Measurements from ENCODE around the gene PPP2R2B.
A peak's percentile ranks its signal among the peaks of the same experiment; 100 is the strongest.

The PPP2R2B gene

DNA sequence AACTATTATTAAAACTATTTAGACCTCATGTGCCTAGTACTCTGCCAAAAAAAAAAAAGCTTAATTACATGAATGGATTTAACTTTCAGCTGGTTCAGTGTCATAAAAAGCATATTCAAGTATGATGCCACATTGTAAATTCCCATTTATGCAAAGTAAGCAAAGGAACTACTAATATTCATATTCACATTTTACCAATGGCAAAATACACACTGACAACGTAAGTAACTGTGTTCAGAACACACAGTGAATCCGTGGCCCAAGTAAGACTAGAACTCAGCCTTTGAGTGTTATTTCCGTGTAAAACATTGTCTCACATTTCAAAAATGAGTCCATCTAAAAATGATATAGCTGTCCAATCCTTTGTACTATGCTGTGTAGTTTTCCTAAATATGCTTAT, 56.8 kb downstream of the PPP2R2B start:
- DNase-seq, result no peak

DNA sequence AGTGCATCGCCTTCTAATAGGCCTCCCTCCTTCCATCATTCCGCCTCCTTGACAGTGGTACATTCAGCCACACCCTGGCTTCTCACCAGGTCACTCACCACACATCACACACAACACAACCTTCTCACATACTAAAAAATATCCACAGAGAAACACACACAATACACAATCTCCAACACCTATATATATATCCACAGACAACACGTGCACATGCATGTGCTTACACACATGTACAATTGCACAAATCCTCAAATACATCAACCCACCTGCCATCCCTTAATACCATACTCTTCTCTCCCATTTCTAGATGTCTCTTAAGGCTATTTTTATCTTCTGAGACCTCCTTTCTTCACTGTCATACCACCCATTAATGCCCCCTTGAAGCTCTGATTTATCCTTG, 57.6 kb downstream of the PPP2R2B start:
- no peak for DNase-seq

DNA sequence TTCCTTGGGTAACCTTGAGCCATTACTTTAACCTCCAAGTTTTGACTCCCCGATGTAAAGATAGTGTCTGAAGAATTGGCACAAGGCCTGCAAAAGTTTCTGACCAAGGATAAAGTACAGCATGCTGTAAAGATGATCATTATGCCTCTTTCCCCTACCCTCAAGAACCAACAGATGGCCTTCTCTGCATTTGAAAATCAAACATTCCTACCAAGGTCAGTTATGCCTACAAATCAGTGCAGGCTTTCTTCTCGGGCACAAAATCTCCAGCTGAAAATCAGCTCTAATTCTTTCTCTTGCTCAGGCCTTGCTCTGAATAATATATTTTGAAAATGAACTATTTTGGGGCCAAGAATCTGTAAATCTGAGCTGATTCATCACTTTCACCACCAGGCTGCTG, 59.7 kb downstream of the PPP2R2B start:
- DNase-seq, result no peak

DNA sequence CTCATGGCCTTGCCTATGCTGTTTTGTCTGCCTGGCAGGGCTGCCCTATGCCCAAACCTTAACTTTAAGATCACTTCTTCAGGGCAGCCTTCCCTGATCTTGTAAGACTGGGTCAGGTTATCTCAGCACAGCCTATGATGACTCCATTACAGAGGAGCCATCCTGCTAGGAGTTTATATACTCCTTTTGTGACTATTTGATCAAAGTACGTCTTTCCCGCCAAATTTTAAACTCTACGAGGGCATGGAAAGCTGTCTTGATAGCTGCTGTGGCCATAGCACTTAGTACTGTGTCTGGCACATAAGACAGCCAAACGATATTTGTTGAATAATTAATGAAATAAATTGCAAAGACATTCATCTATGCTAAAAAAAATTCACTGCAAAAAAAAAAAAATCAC, 60.6 kb downstream of the PPP2R2B start:
- no peak for DNase-seq

DNA sequence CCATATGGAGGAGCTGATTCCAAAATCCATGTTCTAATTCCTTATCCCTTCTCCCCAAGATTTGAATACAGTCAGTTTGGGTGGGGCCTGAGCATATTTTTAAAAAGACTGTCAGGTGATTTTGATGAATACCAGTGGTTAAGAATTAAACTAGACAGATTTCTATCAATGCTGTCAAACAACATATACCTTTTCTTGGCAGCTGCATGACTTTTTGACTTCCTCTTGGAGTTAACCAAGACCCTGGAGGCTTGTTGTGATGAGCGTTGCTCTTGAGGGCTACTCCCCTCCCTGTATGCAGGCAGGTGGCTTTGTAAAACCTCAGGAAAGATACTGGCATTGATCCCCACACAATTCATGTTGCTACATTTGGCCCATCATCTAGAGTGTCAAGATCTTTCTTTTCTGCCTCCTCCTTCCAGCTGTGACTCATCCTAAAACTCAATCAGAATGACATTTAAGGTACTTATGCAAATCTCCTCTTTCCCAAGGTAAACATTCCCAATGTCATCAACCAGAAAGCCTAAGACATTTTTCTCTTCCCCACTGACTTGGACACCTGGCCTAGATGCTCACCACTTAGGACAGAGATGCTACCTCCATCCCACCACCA, 61.7 kb downstream of the PPP2R2B start:
- DNase-seq, result no peak

DNA sequence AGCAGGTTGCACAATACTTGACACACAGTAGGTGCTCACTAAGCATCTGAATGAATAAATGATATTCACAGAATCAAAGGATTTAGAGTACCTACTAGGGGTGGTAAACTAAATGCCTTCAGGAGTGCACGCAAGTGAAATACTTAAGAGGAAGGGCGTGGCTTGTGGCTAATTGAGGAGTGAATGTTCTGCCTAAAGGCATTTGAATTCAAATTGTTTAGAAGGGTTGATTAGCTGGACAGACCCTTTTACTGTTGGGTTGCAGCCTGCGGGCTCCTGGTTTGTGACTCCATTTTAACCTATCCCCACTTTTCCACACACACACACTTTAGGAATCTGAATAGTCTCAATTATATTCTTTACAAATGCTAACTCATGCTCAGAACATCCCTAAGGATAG, 63.1 kb downstream of the PPP2R2B start:
- DNase-seq, result peak; percentile 29

DNA sequence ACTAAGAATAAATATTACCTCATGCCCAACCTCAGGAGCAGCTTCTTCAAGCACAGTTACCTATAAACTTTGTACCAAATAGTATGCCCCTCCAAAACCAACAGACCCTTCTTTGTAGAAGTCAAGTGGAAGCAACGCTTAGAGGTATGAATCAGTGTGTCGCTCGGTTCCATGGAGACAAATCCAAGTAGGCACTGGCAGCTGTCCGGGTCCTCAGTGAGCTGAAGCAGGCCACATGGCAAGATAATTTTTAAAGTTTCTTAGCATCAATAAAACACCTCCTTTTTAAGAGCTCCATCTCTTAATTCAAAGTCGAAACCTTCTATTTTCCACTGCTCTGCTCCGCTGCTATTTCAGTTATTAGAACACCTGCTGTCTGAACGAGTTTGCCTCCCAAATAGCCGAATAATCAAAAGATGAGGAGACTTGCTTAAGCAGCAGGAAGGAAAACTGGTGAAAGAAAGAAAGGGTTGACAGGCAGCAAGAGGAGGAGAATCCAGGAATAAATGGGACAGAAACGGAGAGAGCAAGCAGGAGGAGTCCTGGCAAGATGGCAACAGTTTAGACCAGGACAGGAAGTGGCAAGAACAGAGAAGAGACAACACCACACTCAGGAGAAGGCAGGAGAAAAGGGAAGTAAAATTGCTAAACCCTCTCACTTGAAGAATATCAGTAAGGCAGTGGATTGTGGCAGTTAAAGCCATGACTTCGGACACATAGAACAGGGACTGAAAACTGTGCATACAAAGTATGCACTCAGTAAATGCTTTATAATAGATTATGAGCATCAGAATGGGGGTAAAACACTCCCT, 65.0 kb downstream of the PPP2R2B start:
- DNase-seq, result peak; percentile 81

DNA sequence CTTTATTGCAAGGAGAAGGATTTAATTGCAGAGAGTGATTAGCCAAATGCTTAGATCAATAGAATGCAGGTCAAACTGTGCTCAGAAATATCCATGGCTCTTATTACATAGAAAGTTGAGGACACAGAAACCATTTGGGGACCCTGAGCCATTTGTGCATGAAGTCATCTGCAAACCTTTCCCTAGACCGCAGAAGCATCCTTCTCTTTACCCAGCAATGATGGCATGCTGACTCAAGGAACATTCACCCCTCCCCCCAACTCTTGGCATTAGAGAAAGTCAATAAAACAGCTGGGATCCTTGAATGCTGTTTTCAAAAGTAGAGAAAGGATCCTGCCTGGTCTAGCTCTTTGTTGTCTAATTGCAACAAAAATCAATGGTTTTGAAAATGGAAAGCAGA, 73.5 kb downstream of the PPP2R2B start:
- no peak for DNase-seq

DNA sequence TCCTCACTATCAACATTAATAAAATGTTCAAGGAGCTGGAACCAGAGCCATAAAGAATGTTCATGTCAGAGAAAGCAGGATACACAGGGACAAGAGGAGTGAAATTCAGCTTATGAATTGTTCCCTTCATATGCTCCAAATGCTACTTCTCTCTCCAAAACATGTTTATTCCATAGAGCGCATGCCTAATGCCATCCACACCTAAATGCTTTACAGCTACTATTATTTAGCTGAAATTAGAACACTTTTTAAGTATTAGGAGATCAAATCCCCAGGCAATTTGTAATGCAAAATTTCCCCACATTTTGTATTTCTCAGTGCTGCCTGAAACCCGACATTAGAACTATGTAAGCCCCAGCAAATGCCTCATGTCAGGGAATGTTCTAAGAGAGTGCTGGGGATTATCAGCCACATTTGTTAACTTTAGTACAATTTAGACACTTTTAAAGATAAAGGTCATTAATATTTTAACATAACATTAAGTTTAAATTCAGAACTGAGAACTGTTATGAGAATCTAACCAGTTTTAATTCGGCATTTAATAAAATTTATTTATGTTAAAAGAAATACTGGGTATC, 75.5 kb downstream of the PPP2R2B start:
- DNase-seq, result no peak

DNA sequence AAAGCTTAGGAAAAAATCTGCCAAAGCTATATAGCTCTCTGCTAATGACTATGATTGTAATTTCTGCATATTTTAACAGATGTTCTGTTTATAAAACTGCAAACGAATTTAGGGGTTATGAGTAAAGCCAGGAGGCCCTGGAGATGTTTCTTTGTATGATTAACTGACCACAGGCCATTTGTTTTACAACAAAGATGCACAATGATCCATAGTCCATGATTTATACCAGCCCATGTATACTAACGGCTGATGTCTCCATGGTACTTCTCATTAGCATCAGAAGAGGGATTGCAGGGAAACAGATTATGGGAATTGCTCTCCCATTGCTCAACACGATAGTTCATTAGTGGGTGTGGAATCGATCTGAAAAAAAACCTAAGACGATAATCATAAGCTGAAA, 78.9 kb downstream of the PPP2R2B start:
- no peak for DNase-seq

DNA sequence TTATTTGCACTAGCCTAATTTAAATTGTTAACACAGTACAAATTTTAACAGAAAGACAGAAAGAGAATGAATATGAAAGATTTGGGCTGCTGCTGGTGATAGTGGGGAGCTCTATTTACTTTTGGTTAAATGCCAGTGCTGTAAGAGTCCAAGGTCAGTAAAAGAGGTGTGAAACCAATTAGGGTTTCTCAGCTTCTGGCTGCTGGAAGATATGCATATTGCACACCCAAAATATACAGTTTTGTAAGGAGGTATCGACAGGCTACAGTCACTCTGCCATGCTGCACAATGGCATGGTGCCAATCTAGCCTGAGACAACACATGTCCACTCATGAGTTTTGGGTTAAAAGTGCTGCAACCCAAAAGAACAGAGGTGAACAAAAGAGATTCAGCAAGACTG, 79.3 kb downstream of the PPP2R2B start:
- DNase-seq, result no peak

DNA sequence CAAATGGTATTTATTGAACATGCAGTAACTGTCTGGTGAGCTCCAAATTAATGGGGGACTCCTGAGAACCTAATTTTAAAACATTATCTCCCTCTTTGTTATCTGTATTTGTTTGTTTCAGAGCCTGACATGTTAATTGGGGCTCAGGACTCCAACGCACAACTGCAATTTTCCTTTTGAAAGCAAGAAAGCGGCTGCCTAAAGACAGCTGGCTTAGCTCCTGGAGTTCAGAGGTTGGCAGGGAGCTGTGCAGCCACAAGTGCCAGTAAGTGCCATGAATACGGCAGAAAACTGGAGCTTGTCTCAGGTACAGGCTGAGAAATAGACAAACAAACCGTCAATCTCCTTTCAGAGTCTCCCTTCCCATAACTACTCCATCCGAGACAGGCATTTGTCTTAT, 80.9 kb downstream of the PPP2R2B start:
- DNase-seq, result no peak

DNA sequence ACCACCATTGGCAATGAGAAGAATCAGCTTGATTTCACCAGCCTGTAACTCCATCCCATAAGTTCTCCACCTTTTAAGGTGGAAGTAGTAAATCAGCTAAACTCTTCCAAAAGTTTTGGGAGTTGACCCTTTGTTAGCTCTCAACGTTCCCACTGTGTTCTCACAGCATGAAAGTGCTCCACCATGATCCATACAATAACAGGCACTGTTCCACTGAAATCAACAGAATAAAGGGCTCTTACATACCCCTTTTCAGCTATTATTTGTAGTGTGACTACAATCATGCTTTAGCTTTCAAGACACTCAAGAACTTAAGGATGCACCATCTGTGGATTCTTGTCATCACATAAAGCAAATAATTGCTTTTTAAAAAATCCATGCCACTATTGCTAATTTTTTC, 81.6 kb downstream of the PPP2R2B start:
- no peak for DNase-seq

DNA sequence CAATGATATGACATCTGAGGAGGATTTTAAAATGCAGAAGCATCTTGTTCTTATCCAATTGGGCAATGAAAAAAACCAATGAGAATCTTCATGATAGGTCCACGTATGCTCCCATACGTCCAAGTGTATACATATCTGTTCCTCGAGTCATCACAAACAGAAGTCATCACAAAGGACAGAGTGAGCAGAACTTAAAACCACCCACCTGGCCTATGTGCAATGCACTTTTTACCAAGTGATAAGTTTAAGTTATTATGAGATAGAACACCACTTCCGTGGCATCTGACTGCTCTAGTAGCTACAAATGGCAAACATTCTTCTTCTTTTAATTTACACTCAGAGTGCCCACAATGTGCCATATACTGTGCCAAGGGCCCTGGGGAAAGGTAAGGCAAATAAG, 82.4 kb downstream of the PPP2R2B start:
- DNase-seq, result no peak

DNA sequence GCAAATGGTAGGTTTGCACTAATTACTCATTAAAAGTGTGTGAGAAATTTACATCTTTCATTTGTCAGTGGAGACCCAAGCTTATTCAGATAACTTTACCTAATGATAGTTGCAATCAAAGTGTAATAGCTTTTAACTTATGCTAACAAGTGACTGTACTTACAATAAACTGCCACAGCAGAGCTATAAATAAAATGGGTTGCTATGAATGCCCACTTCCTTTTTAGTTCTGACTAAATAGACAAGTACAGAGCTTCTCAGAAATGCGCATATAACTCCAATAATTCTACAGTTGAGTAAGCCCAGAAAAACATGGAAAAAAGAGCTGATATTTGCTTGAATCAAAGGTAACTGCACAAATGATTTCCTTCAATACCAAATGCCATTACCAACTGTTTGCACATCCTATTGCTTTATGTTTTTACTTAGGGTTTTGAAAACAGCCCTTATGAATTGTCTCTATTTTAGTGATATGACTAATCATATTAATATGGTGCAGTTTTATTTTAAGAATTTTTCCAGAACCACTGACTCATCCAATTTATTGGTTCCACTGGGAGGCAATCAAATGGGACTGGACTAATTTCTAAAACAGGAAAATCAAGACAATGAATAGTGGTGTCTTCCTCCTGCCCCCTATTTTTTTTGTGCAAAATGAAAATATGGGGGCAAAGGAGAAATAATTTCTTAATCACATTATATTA, 84.1 kb downstream of the PPP2R2B start:
- peak; percentile 75 for DNase-seq

DNA sequence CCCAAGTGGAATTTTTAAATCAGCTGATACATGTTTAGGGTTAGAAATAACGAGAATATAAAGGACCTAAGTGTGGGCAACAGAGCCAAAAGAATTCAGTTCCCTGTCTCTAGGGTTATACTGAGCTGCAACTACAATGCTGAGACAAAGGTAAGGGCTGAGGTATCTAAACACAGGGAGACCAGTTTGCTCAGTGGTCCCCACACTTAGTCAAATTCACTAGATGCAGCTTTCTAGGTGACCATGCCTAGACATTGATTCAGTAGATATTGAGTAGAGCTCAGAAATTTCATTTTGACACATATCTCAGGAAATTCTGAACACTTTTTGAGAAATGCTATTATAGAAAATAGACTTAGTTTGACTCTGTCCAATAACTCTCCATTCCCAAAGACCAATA, 84.8 kb downstream of the PPP2R2B start:
- DNase-seq, result no peak

DNA sequence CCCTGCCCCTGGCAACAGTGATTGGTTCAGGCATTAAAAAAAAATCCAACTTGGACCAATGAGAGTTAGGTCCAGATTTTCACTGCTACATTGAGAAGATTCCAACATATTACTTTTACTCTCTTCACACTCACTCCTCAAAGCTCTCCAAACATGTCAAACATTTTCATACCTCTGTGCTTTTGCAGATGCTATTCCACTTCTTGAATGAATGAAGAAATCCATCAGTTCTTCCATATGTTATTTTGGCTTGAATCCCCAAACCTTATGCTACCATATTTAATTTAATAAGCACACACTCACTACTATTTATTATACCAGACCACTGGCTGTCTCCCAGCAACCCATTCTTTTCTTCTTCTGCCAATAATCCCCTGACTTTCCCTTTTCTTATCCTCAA, 87.1 kb downstream of the PPP2R2B start:
- no peak for DNase-seq

DNA sequence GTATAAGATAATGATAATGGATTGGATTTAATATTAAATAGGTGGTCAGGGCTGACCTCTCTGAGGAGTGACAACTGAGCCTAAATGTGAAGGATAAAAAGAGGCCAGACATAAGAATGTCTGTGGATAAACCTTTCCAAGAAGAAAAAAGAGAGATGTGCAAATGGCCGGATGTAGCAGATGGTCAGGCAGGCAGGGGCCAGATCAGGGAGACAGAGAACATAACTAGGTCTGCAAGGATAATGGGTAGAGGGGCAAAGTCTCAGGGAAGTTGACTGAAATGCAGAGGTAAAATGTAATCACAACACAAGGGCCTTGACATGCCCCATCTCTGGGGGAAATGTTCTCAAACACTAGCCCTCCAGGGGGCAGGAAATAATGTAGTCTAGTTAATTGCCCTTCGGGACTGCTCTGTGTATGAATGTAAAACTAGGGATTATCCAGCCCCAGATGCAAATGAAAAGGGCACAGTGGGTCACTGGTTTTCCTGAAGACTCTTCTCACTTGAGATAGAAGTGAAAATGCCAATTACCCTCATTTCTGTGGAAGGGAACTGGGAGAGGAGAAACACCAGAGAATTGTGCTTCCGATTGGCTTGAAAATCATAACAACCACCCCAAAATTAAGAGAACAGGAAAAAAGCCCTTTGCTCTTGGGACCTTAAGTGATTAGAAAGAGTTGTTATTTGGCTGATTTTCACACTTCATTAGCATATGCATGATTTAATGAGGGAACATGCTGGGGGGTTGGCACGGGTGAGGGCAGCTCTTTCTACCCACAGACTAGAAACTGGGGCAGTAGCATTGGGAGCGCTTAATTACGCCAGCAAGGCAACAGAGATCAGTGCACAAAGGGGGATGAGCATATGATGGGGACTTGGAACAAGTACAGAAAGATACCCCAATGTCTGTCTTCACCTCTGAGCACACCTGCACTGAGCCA, 88.6 kb downstream of the PPP2R2B start:
- DNase-seq, result no peak

DNA sequence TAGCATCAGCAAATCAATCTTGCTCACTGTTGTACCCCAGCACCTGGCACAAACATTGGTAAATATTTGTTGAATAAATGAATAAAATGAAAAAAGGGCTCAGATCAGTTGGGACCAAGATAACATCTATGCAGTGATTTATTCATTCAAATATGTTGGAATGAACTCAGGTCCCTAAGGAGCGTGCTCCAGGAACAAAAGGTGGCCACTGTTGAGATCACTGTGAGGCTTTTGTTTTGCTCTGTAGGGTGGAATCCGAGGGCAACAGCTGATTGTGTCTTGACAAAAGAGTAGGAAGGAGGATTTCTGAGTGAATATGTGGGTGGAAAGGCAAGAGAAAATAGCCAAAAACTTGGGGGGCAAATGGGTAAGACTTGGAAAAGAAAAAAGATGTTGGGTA, 89.7 kb downstream of the PPP2R2B start:
- DNase-seq, result no peak

DNA sequence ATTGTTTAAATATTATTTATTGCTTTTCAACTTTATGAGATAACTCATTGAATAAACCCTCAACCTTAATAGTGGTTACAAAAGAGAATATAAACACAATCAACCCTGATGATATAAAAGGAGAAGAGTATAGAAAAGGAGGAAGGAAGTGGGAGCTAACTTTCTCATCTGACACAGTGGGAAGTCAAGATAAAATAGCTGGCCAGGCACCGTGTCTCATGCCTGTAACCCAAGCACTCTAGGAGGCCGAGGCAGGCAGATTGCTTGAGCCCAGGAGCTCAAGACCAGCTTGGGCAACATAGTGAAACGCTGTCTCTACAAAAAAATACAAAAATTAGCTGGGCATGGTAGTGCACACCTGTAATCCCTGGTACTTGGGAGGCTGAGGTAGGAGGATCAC, 93.5 kb downstream of the PPP2R2B start:
- peak; percentile 86 for DNase-seq

DNA sequence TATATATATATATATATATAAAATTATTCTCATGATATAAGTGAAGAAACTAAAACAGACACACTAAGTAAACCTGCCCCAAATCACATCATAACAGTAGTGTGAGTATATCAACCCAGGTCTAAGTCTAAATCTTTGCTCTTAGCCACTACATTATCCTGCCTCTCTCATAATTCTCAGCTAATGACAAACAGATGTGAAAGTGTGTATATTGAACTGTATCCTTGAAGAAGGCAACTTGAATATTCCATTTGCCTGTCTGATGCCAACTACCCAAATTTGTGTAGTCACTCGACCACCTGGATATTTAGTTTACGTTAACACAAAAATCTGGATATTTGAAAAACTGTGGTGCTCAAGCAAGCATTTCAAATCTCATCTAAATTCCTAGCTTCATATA, 97.4 kb downstream of the PPP2R2B start:
- no peak for DNase-seq

DNA sequence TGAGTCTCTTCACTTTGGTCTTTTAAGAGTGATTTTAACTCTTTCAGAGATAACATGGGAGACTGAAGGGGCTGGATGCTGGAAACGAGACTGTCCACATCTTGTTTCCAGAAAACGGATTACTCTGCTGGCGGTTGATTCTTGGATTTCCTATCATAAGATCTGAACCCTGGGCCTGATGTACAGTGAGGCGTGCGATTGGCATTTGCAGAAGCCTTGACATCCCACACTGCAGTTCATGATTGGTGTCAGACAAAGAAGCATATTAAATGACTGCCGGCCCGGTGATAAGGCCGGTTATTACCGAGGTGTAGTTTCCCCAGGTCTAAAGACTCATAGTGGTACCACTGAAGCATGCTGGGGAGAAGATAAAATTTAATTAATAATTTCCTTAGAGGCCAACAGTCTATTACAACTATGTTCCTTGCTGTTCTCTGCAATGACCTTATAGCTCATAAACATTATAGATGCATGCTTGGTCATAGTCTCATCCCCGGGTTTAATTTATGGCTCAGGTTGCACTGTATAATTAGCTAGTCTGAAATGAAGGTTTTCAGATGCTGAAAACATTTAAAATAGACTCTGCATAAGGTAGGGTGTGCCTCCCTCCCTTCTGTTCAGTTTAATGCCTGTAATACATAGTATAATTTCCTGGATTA, 99.2 kb downstream of the PPP2R2B start:
- no peak for DNase-seq
